Uterus (tissue), 4 donors: ENCODE data around the gene MTUS2. TPM values are rescaled to one million over a fixed set of nuclear protein-coding genes. Genes with fewer than 3 reads are reported as not detected.

Source experiments
- DNase-seq, 2 donors: peaks; one replicate each; pipeline ENCODE4 v3.0.0-alpha.2; 2019 to 2020
- H3K27ac ChIP-seq, 2 donors: fragments of 200-600 bp; sonication (generic); 1 replicate in 1 of 2; 2 replicates in 1 of 2; pipeline ENCODE4 v1.5.1; 2016 to 2018
- H3K27me3 ChIP-seq, 2 donors: fragments of 200-600 bp; sonication (generic); one replicate each; pipeline ENCODE4 v1.5.1; 2018 to 2019; ENCODE audit warnings: control low read depth in 1 of 2
- H3K36me3 ChIP-seq, 2 donors: fragments of 200-600 bp; sonication (generic); one replicate each; pipeline ENCODE4 v1.5.1; 2019; ENCODE audit warnings: control low read depth in 1 of 2
- H3K4me1 ChIP-seq, 2 donors: fragments of 200-600 bp; sonication (generic); one replicate each; pipeline ENCODE4 v1.5.1; 2018 to 2019; ENCODE audit warnings: control low read depth in 1 of 2
- H3K4me3 ChIP-seq, 2 donors: fragments of 200-600 bp; sonication (generic); 1 replicate in 1 of 2; 2 replicates in 1 of 2; pipeline ENCODE4 v1.5.1; 2018 to 2019; ENCODE audit warnings: mild to moderate bottlenecking in 1 of 2
- H3K9me3 ChIP-seq, 2 donors: fragments of 200-600 bp; sonication (generic); one replicate each; pipeline ENCODE4 v1.5.1; 2019; ENCODE audit warnings: control low read depth in 1 of 2
- POLR2A ChIP-seq, 2 donors: fragments of 450-650 bp; IDR thresholded peaks; one replicate each; pipeline ENCODE4 v1.6.1; 2016; ENCODE audit warnings: antibody characterized with exemption in 2 of 2, mild to moderate bottlenecking in 1 of 2, moderate library complexity in 1 of 2
- intact Hi-C: fragments of 100-400 bp; cut with DNase I; formaldehyde crosslinking; loops from one replicate; pipeline ENCODE4 v1.15.1; 2023; ENCODE audit warnings: low total_unique reads
- total RNA-seq, 4 donors: library from RNA; depleted of rRNA in 3 of 4; stranded (reverse); fragments of >200 nt in 3 of 4; gene quantifications; one replicate each; pipeline versions ENCODE4 v1.1.0 to v1.2.4, GENCODE V29; 2014 to 2023
- TF ChIP-seq, protein P1 (sequence below), 4 experiments: fragments of 200-600 bp in 2 of 4; fragments of 450-650 bp in 2 of 4; sonication (generic) in 2 of 4; IDR thresholded peaks; one replicate each; pipeline ENCODE4 v1.5.1; 2016 to 2019; ENCODE audit warnings: antibody characterized with exemption in 4 of 4, mild to moderate bottlenecking in 2 of 4, moderate library complexity in 1 of 4
- donor health status: DM: yes; HTN: yes; CAD: no.

The MTUS2 gene
- total RNA-seq, 4 donors from 2014 or later = 0.26 to 4.0 (median 3.6) TPM; not detected in 1

DNA sequence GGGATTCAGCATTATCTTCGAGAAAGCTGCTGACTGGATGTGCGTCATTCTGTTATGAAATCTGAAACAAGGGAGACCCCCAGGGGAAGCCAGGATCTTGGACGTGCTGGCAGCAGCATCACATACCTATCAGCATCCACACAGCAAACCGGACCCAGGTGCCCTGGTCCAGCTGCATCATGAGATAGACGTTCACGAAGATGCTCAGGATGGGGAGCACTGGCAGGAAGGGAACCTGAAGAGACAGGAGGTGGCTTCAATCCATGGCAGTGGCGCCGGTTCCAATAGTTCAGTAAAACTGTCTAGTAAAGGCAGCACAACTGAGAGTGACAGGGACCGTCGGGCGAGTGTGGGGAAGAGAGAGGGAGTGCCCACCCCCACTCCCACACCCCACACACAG is 695.9 kb downstream of the MTUS2 start:
- no peaks in the 10 kb centered on the region for H3K36me3 ChIP-seq
- no peak for DNase-seq
- intact Hi-C loops = loop anchor here (10.0 kb wide), 1 partner anchor 599 kb away; no protein-coding TSS in a partner anchor

DNA sequence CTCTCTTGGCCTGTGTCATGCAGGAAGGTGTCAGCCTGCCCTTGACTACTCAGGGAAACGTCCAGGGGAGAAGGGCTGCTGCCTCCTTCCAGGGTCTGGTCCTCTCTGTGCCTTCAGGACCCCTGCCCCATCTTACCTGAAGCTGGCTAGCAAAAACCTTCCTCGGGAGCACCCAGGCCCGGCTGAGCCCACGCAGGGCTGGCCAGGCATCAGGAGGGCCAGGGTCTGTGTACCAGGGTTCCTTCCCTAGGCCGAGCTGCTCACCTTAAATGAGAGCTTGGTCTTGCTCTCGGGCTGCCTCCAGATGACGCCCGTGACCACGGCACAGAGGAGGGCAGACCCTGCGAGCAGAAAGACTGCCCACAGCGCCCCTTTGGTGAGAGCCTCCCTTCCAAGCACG is 696.7 kb downstream of the MTUS2 start:
- no peak overlapping the region for H3K4me3 ChIP-seq
- intact Hi-C loops = loop anchor here (10.0 kb wide), 1 partner anchor 598 kb away; no protein-coding TSS in a partner anchor
- H3K4me1 ChIP-seq = no peaks in the 10 kb centered on the region
- no peaks in the 10 kb centered on the region for H3K27me3 ChIP-seq
- DNase-seq = no peak
- no peaks in the 10 kb centered on the region for H3K9me3 ChIP-seq
- no peak overlapping the region for H3K27ac ChIP-seq
- no peaks in the 10 kb centered on the region for H3K36me3 ChIP-seq
- TF ChIP-seq POLR2A (IDR thresholded peaks at IDR 0.05) = no peak
- TF ChIP-seq, protein P1, sequence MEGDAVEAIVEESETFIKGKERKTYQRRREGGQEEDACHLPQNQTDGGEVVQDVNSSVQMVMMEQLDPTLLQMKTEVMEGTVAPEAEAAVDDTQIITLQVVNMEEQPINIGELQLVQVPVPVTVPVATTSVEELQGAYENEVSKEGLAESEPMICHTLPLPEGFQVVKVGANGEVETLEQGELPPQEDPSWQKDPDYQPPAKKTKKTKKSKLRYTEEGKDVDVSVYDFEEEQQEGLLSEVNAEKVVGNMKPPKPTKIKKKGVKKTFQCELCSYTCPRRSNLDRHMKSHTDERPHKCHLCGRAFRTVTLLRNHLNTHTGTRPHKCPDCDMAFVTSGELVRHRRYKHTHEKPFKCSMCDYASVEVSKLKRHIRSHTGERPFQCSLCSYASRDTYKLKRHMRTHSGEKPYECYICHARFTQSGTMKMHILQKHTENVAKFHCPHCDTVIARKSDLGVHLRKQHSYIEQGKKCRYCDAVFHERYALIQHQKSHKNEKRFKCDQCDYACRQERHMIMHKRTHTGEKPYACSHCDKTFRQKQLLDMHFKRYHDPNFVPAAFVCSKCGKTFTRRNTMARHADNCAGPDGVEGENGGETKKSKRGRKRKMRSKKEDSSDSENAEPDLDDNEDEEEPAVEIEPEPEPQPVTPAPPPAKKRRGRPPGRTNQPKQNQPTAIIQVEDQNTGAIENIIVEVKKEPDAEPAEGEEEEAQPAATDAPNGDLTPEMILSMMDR (IDR thresholded peaks at IDR 0.05) = no peak

More for the DNA sequence above, 695.9 kb downstream of the MTUS2 start:
- Histone ChIP-seq H3K9me3 (no peaks in the 10 kb centered on the region), H3K27ac (no peak overlapping the region), H3K4me1 (peaks cover 0 to 7% of the 10 kb centered on the region in 2 donors), H3K27me3 (no peaks in the 10 kb centered on the region), H3K4me3 (no peak overlapping the region)
- no peak for TF ChIP-seq POLR2A (IDR thresholded peaks at IDR 0.05)
- TF ChIP-seq, protein P1 (IDR thresholded peaks at IDR 0.05) = no peak

DNA sequence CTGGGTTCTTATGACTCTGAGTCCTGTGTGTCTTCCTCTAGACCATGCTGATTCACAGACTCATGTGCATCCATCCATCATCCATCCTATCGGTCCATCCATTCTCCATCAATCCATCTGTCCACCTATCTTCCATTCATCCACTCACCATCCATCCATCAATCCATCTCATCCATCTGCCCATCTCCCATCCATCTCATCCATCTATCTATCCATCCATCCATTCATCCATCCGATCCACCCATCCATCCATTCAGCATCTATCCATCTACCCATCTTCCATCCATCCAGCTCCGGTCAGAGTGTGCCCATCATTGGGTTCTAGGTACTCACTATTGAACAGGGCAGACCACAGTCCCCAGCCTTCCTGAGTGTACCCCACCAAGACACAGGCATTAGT is 699.8 kb downstream of the MTUS2 start:
- TF ChIP-seq, protein P1 (IDR thresholded peaks at IDR 0.05) = no peak
- no peak for TF ChIP-seq POLR2A (IDR thresholded peaks at IDR 0.05)
- no peak for DNase-seq
- H3K4me3 ChIP-seq = no peak overlapping the region
- H3K4me1 ChIP-seq = no peaks in the 10 kb centered on the region
- H3K27me3 ChIP-seq = no peaks in the 10 kb centered on the region
- peak overlapping the region; percentile 63 to 80 for H3K27ac ChIP-seq
- H3K9me3 ChIP-seq = no peaks in the 10 kb centered on the region
- intact Hi-C loops = loop anchor here (10.0 kb wide), 1 partner anchor 595 kb away; no protein-coding TSS in a partner anchor
- no peaks in the 10 kb centered on the region for H3K36me3 ChIP-seq

DNA sequence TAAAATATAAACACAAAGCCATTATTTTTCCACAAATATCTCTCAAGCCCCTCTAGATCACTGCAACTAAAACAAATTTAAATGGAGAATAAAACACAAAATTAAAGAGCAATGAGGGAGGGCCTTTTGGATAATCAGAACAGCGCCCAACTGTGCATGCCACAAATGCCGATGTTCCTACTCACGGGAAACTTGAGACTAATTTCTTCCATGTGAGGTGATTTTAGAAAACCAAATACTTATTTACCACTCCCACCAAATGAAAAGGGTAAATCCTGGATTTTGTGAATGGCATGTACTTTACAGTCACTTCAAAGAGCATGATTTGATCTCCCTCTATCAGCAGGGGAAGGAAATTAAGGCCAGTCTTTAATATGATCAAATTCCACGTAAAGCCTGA is 700.5 kb downstream of the MTUS2 start:
- Histone ChIP-seq H3K9me3 (no peaks in the 10 kb centered on the region), H3K27ac (peak overlapping the region; percentile 68 to 80), H3K36me3 (no peaks in the 10 kb centered on the region), H3K4me3 (no peak overlapping the region), H3K4me1 (no peaks in the 10 kb centered on the region), H3K27me3 (no peaks in the 10 kb centered on the region)
- TF ChIP-seq, protein P1 (IDR thresholded peaks at IDR 0.05) = no peak
- TF ChIP-seq POLR2A (IDR thresholded peaks at IDR 0.05) = no peak
- no peak for DNase-seq
- intact Hi-C loops = no loop called here

DNA sequence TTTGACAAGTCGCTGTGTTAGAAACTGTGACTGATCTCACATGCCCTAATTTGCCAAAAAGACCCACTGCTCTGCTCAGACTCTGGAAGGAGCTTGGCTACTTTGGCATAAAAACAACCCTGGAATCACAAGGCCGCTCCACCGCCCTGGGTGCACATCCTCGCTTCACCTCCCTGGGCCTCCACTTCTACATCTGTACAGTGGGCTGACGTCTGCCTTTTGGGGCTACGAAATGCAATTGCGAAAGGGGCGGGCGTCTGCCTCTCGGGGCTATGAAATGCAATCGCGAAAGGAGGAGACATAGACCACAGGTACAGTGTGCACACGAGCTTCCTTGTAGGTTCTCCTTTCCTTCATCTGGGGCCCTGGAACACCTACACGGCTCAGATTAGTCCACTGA is 701.2 kb downstream of the MTUS2 start:
- Histone ChIP-seq H3K27ac (peak overlapping the region; percentile 68 to 80), H3K9me3 (no peaks in the 10 kb centered on the region), H3K36me3 (no peaks in the 10 kb centered on the region), H3K4me1 (no peaks in the 10 kb centered on the region), H3K4me3 (no peak overlapping the region), H3K27me3 (no peaks in the 10 kb centered on the region)
- no peak for DNase-seq
- TF ChIP-seq, protein P1 (IDR thresholded peaks at IDR 0.05) = no peak
- no peak for TF ChIP-seq POLR2A (IDR thresholded peaks at IDR 0.05)
- intact Hi-C loops = no loop called here
